Right lobe of liver (tissue), 6 donors: ENCODE results near the gene P2RY12. TPM values are rescaled to one million over a fixed set of nuclear protein-coding genes. Genes with fewer than 3 reads are reported as not detected.

Experiments used
- ATAC-seq, 4 donors: fragments of 200-7000 bp; cut with Tn5 transposase; one replicate each; pipeline ENCODE4 v1.9.1; 2020; ENCODE audit warnings: mild to moderate bottlenecking in 4 of 4, moderate library complexity in 4 of 4
- DNase-seq, 3 donors: peaks; one replicate each; pipeline ENCODE4 v3.0.0-alpha.2; 2020
- H3K27ac ChIP-seq, 3 donors: fragments of 200-600 bp; one replicate each; pipeline ENCODE4 v1.8.0; 2022
- H3K27me3 ChIP-seq, 2 donors: fragments of 200-600 bp; one replicate each; pipeline ENCODE4 v1.8.0; 2022
- H3K36me3 ChIP-seq, 4 donors: fragments of 200-600 bp; sonication (generic) in 1 of 4; one replicate each; pipeline versions ENCODE4 v1.5.1 to v1.8.0; 2017 to 2022; ENCODE audit warnings: control low read depth in 1 of 4
- H3K4me1 ChIP-seq, 4 donors: fragments of 200-600 bp; sonication (generic) in 1 of 4; one replicate each; pipeline versions ENCODE4 v1.5.1 to v1.8.0; 2017 to 2022; ENCODE audit warnings: control low read depth in 1 of 4
- H3K4me3 ChIP-seq, 3 donors: fragments of 200-600 bp; one replicate each; pipeline ENCODE4 v1.8.0; 2022
- H3K9me3 ChIP-seq, 4 donors: fragments of 200-600 bp; sonication (generic) in 1 of 4; one replicate each; pipeline versions ENCODE4 v1.5.1 to v1.8.0; 2017 to 2022; ENCODE audit warnings: control low read depth in 1 of 4
- POLR2A ChIP-seq: fragments of 450-650 bp; IDR thresholded peaks from one replicate; pipeline ENCODE4 v1.6.1; 2017; ENCODE audit warnings: antibody characterized with exemption, mild to moderate bottlenecking
- WGBS: methylation state at CpG from one replicate; pipeline ENCODE4 v1.1.6; 2018; ENCODE audit warnings: low coverage, low lambda C conversion rate; ENCODE audit not compliant: insufficient coverage; ENCODE audit errors: missing lambda C conversion rate; 5-methylcytosine and 5-hydroxymethylcytosine counted together
- intact Hi-C, 2 donors: fragments of 100-400 bp; cut with DNase I; formaldehyde crosslinking; loops; one replicate each; pipeline versions ENCODE4 v1.11.2 to v1.14.1; 2022
- total RNA-seq, 6 experiments: library from RNA; depleted of rRNA in 2 of 6; stranded (reverse); fragments of >200 nt in 2 of 6; fragmentation: NEBNext Ultra II Directional in 3 of 6; extraction: Animal tissue kit (Norgen Biotek cat#: 25700) in 3 of 6; gene quantifications; one replicate each; pipeline versions ENCODE4 v1.1.0 to v1.2.4, GENCODE V29; 2016 to 2023
- TF ChIP-seq, protein P1 (sequence below), 4 donors: fragments of 200-600 bp in 3 of 4; fragments of 450-650 bp in 1 of 4; IDR thresholded peaks; one replicate each; pipeline versions ENCODE4 v1.5.1 to v1.8.0; 2016 to 2022; ENCODE audit warnings: antibody characterized with exemption in 4 of 4, mild to moderate bottlenecking in 2 of 4
- donor health status: DM: no; HTN: yes; CAD: no.
- donor health status: DM: no; HTN: no; CAD: no.
- donor health status: DM: no; HTN: no; CAD: no.
- donor health status: DM: no; HTN: yes; CAD: no.
- donor health status: DM: no; HTN: yes; CAD: no.

P2RY12 gene
- total RNA-seq, 6 experiments from 2014 or later: 0.42 to 1.8 (median 1.2) TPM

GRCh38 chr3:151306168-151306810, 78.3 kb downstream of the P2RY12 start:
- TF ChIP-seq, protein P1, sequence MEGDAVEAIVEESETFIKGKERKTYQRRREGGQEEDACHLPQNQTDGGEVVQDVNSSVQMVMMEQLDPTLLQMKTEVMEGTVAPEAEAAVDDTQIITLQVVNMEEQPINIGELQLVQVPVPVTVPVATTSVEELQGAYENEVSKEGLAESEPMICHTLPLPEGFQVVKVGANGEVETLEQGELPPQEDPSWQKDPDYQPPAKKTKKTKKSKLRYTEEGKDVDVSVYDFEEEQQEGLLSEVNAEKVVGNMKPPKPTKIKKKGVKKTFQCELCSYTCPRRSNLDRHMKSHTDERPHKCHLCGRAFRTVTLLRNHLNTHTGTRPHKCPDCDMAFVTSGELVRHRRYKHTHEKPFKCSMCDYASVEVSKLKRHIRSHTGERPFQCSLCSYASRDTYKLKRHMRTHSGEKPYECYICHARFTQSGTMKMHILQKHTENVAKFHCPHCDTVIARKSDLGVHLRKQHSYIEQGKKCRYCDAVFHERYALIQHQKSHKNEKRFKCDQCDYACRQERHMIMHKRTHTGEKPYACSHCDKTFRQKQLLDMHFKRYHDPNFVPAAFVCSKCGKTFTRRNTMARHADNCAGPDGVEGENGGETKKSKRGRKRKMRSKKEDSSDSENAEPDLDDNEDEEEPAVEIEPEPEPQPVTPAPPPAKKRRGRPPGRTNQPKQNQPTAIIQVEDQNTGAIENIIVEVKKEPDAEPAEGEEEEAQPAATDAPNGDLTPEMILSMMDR (IDR thresholded peaks at IDR 0.05): no peak
- TF ChIP-seq POLR2A: no peak
- Histone ChIP-seq H3K4me3 (no peak overlapping the region), H3K9me3 (peaks cover 0 to 3% (median 0%) of the 10 kb centered on the region in 4 donors), H3K4me1 (no peaks in the 10 kb centered on the region), H3K27ac (no peak overlapping the region), H3K27me3 (no peaks in the 10 kb centered on the region), H3K36me3 (no peaks in the 10 kb centered on the region)
- intact Hi-C loops: no loop called here
- 72% methylated on average over 2 of the region's 6 CpGs for WGBS
- ATAC-seq (no peak), DNase-seq (no peak)

GRCh38 chr3:151305775-151306151, 78.8 kb downstream of the P2RY12 start:
- DNase-seq: no peak
- no peaks in the 10 kb centered on the region for H3K4me1 ChIP-seq
- peaks cover 0 to 3% (median 0%) of the 10 kb centered on the region in 4 donors for H3K9me3 ChIP-seq
- no peaks in the 10 kb centered on the region for H3K27me3 ChIP-seq
- 96% methylated on average over 4 of the region's 4 CpGs for WGBS
- ATAC-seq: no peak
- no peak for TF ChIP-seq POLR2A
- TF ChIP-seq, protein P1 (IDR thresholded peaks at IDR 0.05): no peak
- no peak overlapping the region for H3K4me3 ChIP-seq
- intact Hi-C loops: no loop called here
- no peak overlapping the region for H3K27ac ChIP-seq
- no peaks in the 10 kb centered on the region for H3K36me3 ChIP-seq

DNA sequence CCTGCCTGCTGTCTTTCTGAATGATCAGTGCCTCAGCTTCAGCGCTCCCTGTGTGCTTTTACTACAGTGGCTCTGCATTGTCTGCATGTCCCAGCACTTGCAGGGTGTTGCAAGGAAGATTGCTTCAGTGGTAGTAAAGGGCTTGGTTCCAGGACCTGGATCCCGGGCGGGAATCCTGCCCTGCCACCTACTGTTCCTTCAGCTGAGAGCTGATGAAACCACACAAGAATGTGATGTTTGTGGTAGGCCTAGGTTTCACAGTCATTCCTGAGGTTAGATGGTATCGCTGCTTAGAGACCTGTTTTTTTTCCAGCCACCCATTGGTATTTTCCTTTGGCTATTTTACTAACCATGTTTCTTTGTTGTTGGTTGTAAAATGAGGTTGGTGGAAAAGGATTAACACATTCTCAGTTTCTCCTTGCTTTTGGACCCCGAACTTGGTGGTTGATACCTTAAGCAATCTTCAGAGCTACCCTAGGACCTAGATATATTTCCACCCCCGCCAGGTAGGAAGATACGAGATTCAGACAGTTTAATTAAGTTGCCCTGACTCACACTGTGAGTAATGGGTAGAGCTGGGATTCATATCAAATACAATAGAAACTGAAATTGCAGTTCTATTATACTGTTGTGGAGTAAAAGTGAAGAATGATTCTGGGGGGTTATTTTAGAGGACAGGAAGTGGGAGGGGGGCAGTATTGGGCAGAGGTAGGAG, 79.3 kb downstream of the P2RY12 start:
- 78% methylated on average over 4 of the region's 7 CpGs for WGBS
- H3K27me3 ChIP-seq: no peaks in the 10 kb centered on the region
- no peaks in the 10 kb centered on the region for H3K36me3 ChIP-seq
- H3K27ac ChIP-seq: no peak overlapping the region
- peaks cover 0 to 3% (median 0%) of the 10 kb centered on the region in 4 donors for H3K9me3 ChIP-seq
- peak; percentile 59 to 98 (median 80) for ATAC-seq
- intact Hi-C loops: no loop called here
- no peak overlapping the region for H3K4me3 ChIP-seq
- H3K4me1 ChIP-seq: no peaks in the 10 kb centered on the region
- peak; percentile 60 to 66 (median 60) for DNase-seq
- TF ChIP-seq POLR2A: no peak
- TF ChIP-seq, protein P1 (IDR thresholded peaks at IDR 0.05): peak in 1 of 4 donors; percentile 28

DNA sequence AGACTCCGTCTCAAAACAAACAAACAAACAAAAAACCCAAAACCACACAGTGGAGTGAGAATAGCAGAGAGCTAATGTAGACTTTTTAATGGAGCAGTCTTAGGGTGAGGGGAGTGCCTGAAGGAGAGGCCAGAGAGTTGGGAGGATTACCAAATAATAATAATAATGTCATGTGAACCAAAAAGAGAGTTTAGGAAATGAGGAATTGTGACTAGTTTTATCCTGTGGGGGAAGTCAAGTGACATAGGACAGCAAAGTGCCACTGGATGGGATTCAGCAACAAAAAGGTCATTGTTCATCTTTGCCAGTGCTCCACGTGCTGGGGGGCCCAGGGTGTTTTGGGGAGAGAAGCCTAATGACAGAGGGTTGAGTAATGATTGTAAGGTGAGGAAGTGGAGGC, 80.8 kb downstream of the P2RY12 start:
- H3K27ac ChIP-seq: no peak overlapping the region
- intact Hi-C loops: no loop called here
- peaks cover 0 to 3% (median 0%) of the 10 kb centered on the region in 4 donors for H3K9me3 ChIP-seq
- no peaks in the 10 kb centered on the region for H3K27me3 ChIP-seq
- WGBS: 57% methylated on average over 2 of the region's 2 CpGs
- no peak for DNase-seq
- no peak overlapping the region for H3K4me3 ChIP-seq
- TF ChIP-seq POLR2A: no peak
- TF ChIP-seq, protein P1 (IDR thresholded peaks at IDR 0.05): no peak
- no peaks in the 10 kb centered on the region for H3K4me1 ChIP-seq
- no peaks in the 10 kb centered on the region for H3K36me3 ChIP-seq
- no peak for ATAC-seq
